Adrenal gland (tissue), 12 donors: ENCODE results near the gene NMRK2. TPM values are rescaled to one million over a fixed set of nuclear protein-coding genes. Genes with fewer than 3 reads are reported as not detected.
"Not testable (repeated sequence)": the region's sequence is repeated elsewhere in the genome, so short reads cannot be mapped to it uniquely, and the experiment has no call there.

Experiments used
- DNase-seq, 7 donors: peaks; one replicate each; pipeline ENCODE4 v3.0.0-alpha.2; 2019 to 2020
- H3K27ac ChIP-seq, 5 donors: fragments of 200-600 bp; sonication (generic) in 4 of 5; 1 replicate in 3 of 5; 2 replicates in 2 of 5; pipeline versions ENCODE4 v1.5.1 to v1.8.0; 2016 to 2020; ENCODE audit warnings: mild to moderate bottlenecking in 1 of 5
- H3K27me3 ChIP-seq: fragments of 200-600 bp; 2 replicates; pipeline ENCODE4 v1.8.0; 2021
- H3K36me3 ChIP-seq, 2 donors: fragments of 200-600 bp; replicated peaks in 1 of 2; 1 replicate in 1 of 2; 2 replicates in 1 of 2; pipeline versions ENCODE4 v1.5.1 to v1.8.0; 2018 to 2022
- H3K4me1 ChIP-seq, 2 donors: fragments of 200-600 bp; replicated peaks in 1 of 2; 1 replicate in 1 of 2; 2 replicates in 1 of 2; pipeline versions ENCODE4 v1.5.1 to v1.8.0; 2018 to 2021
- H3K4me3 ChIP-seq, 4 donors: fragments of 200-600 bp; sonication (generic) in 3 of 4; one replicate each; pipeline ENCODE4 v1.5.1; 2016 to 2018
- H3K9me3 ChIP-seq, 3 donors: fragments of 200-600 bp; sonication (generic) in 1 of 3; replicated peaks in 1 of 3; 1 replicate in 2 of 3; 2 replicates in 1 of 3; pipeline versions ENCODE4 v1.5.1 to v1.8.0; 2016 to 2021
- CTCF ChIP-seq, 6 experiments: fragments of 450-650 bp in 4 of 6; fragments of 200-600 bp in 2 of 6; sonication (generic) in 1 of 6; IDR thresholded peaks; 1 replicate in 5 of 6; 2 replicates in 1 of 6; pipeline versions ENCODE4 v1.5.1 to v1.8.0; 2016 to 2021; ENCODE audit warnings: antibody characterized with exemption in 6 of 6, mild to moderate bottlenecking in 2 of 6, moderate library complexity in 1 of 6
- POLR2A ChIP-seq, 2 donors: fragments of 450-650 bp; IDR thresholded peaks; one replicate each; pipeline ENCODE4 v1.6.1; 2017; ENCODE audit warnings: antibody characterized with exemption in 2 of 2, mild to moderate bottlenecking in 2 of 2, moderate library complexity in 1 of 2
- WGBS, 4 donors: extraction: QIAGEN DNeasy Blood & Tissue Kit in 2 of 4; methylation state at CpG; one replicate each; pipeline versions ENCODE4 v1.1.5 to v1.1.7; 2013 to 2017; 5-methylcytosine and 5-hydroxymethylcytosine counted together
- intact Hi-C, 2 donors: fragments of 100-400 bp; cut with DNase I; formaldehyde crosslinking; loops; one replicate each; pipeline versions ENCODE4 v1.14.1 to v1.15.0; 2022 to 2023
- polyA plus RNA-seq, 3 donors: library from polyadenylated mRNA; stranded (reverse); fragments of 200-250 nt in 2 of 3; fragments of 350-450 nt in 1 of 3; fragmentation: Illumina TruSeq in 1 of 3; extraction: RNeasy Lipid Tissue Mini Kit (QIAGEN cat#74804) in 1 of 3; gene quantifications; one replicate each; pipeline ENCODE4 v1.2.3, GENCODE V29; 2013 to 2014
- total RNA-seq, 9 donors: library from RNA; depleted of rRNA in 4 of 9; stranded (reverse); fragments of >200 nt in 4 of 9; fragments of 120-200 nt in 1 of 9; fragmentation: NEBNext Ultra II Directional in 1 of 9; extraction: Animal tissue kit (Norgen Biotek cat#: 25700) in 1 of 9; gene quantifications; one replicate each; pipeline versions ENCODE4 v1.1.0 to v1.2.4, GENCODE V29; 2013 to 2023
- donor health status: healthy with polysubstance abuse.
- donor health status: Bipolar disorder and iron deficiency.
- donor health status: DM: yes; HTN: yes; CAD: no.
- donor health status: DM: no; HTN: no; CAD: no.
- donor health status: DM: no; HTN: no; CAD: no.
- donor health status: DM: yes; HTN: yes; CAD: no.

The NMRK2 gene
- total and polyA plus RNA-seq, 12 donors, result 0.36 to 14.7 (median 1.9) TPM; not detected in 4

- intact Hi-C loops, result no loop called here
Measured at GRCh38 chr19:3942790-3943409, 10.0 kb downstream of the NMRK2 start.

GRCh38 chr19:3944018-3944721 is 11.3 kb downstream of the NMRK2 start:
- DNase-seq, result no peak
- intact Hi-C loops, result no loop called here
- Histone ChIP-seq H3K27me3 (no peaks in the 10 kb centered on the region), H3K9me3 (no peaks in the 10 kb centered on the region), H3K36me3 (no peaks in the 10 kb centered on the region), H3K4me1 (no peaks in the 10 kb centered on the region), H3K4me3 (no peak overlapping the region), H3K27ac (no peak overlapping the region)
- no peak for TF ChIP-seq CTCF (IDR thresholded peaks at IDR 0.05)
- TF ChIP-seq POLR2A (IDR thresholded peaks at IDR 0.05), result no peak
- WGBS, 4 donors, result 78 to 81% (median 79%) methylated on average over 11 of the region's 11 CpGs

More at GRCh38 chr19:3942790-3943409, 10.0 kb downstream of the NMRK2 start:
- Histone ChIP-seq H3K27ac (no peak overlapping the region), H3K4me3 (no peak overlapping the region), H3K4me1 (no peaks in the 10 kb centered on the region), H3K9me3 (no peaks in the 10 kb centered on the region), H3K27me3 (no peaks in the 10 kb centered on the region), H3K36me3 (no peaks in the 10 kb centered on the region)
- TF ChIP-seq POLR2A (IDR thresholded peaks at IDR 0.05) (no peak), CTCF (IDR thresholded peaks at IDR 0.05) (no peak)
- 81 to 91% (median 85%) methylated on average over 8 of the region's 8 CpGs for WGBS, 4 donors
- no peak for DNase-seq

- H3K27me3 ChIP-seq, result no peaks in the 10 kb centered on the region
- no peak overlapping the region for H3K27ac ChIP-seq
- intact Hi-C loops, result no loop called here
- TF ChIP-seq CTCF (IDR thresholded peaks at IDR 0.05), result no peak
- TF ChIP-seq POLR2A (IDR thresholded peaks at IDR 0.05), result no peak
- H3K4me1 ChIP-seq, result peaks cover 7% of the 10 kb centered on the region in 2 donors
- H3K9me3 ChIP-seq, result no peaks in the 10 kb centered on the region
- DNase-seq, result no peak
- H3K36me3 ChIP-seq, result no peaks in the 10 kb centered on the region
- 20 to 33% (median 21%) methylated on average over 1 to 2 of the region's 2 CpGs for WGBS, 4 donors
- H3K4me3 ChIP-seq, result no peak overlapping the region
Measured at GRCh38 chr19:3945838-3946237, 13.0 kb downstream of the NMRK2 start.

GRCh38 chr19:3947316-3947933 is 14.6 kb downstream of the NMRK2 start:
- 90 to 95% (median 94%) methylated on average over 15 of the region's 15 CpGs for WGBS, 4 donors
- DNase-seq, H3K36me3 ChIP-seq, H3K9me3 ChIP-seq, H3K4me3 ChIP-seq, intact Hi-C loops, H3K27me3 ChIP-seq, H3K27ac ChIP-seq: not testable (repeated sequence)
- peaks cover 15 to 18% of the 10 kb centered on the region in 2 donors for H3K4me1 ChIP-seq
